ENCODE results near the gene BBC3. TPM values are rescaled to one million over a fixed set of nuclear protein-coding genes. Genes with fewer than 3 reads are reported as not detected.
A peak's percentile ranks its signal among the peaks of the same experiment; 100 is the strongest.

The BBC3 gene
- total and polyA plus RNA-seq, 2 experiments from 2014 or later, result 9.9 to 14.7 TPM

DNA sequence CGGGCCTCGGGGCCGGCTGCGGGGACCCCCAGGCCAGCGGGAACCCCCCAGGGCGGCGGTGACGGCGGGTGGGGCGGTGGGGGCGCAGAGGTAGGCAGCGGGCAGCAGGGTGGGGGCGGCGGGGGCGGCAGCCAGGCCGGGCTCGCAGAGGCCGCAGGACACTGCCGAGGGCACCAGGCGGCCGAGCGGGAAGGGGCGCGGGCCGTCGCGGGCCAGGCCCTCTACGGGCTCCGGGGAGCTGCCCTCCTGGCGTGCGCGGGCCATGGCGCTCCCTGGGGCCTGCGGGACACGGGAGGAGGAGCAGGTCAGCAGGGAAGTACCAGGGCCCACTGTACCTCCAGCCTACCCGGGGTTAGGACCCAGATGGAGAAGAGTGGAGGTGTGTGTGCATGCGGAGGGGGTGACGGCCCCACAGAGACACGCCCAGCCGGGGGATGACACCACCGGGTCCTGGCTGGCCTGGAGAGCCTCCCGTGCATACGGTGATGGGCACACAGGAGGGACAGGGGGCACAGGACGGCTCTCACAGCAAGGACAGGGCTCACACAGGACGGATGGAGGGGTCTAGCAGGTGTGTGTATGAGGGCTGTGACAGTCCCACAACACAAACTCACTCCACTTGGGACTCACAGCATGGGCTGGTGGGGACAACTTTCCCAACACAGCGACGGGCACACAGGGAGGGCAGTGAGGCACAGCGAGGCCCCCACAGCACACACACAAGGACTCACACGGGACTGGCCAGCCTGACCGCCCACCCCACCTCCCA lies 2.6 kb downstream of the BBC3 start:
- peak; percentile 76 for DNase-seq (ENCODE audit: low spot score)
- Histone ChIP-seq H3K4me3 (peak overlapping the region; percentile 30), H3K9me2 (replicated peaks; ENCODE audit: insufficient read depth) (no peaks in the 10 kb centered on the region), H3K9me3 (ENCODE audit: low read depth) (no peaks in the 10 kb centered on the region), H3K27me3 (no peaks in the 10 kb centered on the region), H3K27ac (peak overlapping the region; percentile 99), H3K4me1 (ENCODE audit: insufficient read depth) (peaks cover 38% of the 10 kb centered on the region), H3K4me2 (peak overlapping the region; percentile 98), H3K36me3 (replicated peaks; ENCODE audit: insufficient read depth, low read depth) (no peaks in the 10 kb centered on the region), H3K79me2 (peaks cover 40% of the 10 kb centered on the region), H4K20me1 (ENCODE audit: insufficient read depth, poor library complexity, severe bottlenecking) (peaks cover 2% of the 10 kb centered on the region), H2AFZ (no peak overlapping the region)
- TF ChIP-seq EZH2phosphoT487 (IDR thresholded peaks at IDR 0.05; ENCODE audit: low read depth, severe bottlenecking, unreplicated experiment) (no peak), CTCF (IDR thresholded peaks at IDR 0.05; ENCODE audit: poor library complexity) (no peak), EZH2 (IDR thresholded peaks at IDR 0.05; ENCODE audit: borderline replicate concordance) (no peak)
- WGBS (ENCODE audit: low lambda C conversion rate, missing lambda C conversion rate), result 14% methylated on average over 13 of the region's 50 CpGs

DNA sequence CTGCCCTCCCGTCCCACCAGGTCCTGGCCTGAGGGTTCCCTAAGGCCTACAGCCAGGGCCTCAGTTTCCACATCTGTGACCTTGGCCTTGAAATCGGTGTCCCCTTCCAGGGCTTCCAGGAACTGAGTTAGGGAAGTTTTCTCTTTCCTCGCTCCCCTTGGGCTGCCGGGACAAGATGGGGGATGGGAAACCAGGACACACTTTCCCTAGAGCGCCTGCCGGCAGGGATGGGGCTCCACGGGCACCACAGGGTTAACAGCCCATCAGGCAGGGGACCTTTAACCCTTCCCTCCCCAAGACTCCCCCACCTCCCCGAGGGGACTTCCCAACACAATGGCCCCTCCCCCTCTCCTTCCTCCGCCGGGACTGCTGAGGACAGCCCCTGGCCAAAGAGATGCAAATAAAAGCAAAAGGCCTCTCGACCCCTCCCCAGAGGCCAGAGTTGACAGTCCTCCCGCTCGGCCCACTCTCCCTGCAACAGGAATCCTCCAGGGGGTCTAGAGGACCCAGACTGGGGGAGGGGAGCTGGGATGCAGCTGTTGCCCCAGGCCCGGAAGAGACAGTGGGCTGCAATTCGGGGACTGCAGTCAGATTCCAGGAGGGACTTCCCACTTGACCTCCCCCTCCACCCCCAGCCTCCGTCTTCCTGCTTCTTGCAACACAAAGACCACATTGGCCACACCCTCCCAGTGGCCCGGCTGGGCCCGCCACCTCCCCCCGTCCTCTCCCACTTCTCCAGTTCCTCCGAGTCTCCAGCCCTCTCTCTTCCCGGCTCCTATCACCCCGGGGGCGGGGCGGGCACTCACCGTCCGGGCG lies 3.4 kb downstream of the BBC3 start:
- Histone ChIP-seq H2AFZ (no peak overlapping the region), H3K79me2 (peaks cover 41% of the 10 kb centered on the region), H3K4me1 (ENCODE audit: insufficient read depth) (peaks cover 37% of the 10 kb centered on the region), H3K4me2 (peak overlapping the region; percentile 98), H3K9me3 (ENCODE audit: low read depth) (no peaks in the 10 kb centered on the region), H3K9me2 (replicated peaks; ENCODE audit: insufficient read depth) (no peaks in the 10 kb centered on the region), H4K20me1 (ENCODE audit: insufficient read depth, poor library complexity, severe bottlenecking) (peaks cover 2% of the 10 kb centered on the region), H3K36me3 (replicated peaks; ENCODE audit: insufficient read depth, low read depth) (no peaks in the 10 kb centered on the region), H3K4me3 (peak overlapping the region; percentile 30), H3K27me3 (no peaks in the 10 kb centered on the region), H3K27ac (peak overlapping the region; percentile 99)
- 7% methylated on average over 15 of the region's 27 CpGs for WGBS (ENCODE audit: low lambda C conversion rate, missing lambda C conversion rate)
- TF ChIP-seq EZH2 (IDR thresholded peaks at IDR 0.05; ENCODE audit: borderline replicate concordance) (no peak), EZH2phosphoT487 (IDR thresholded peaks at IDR 0.05; ENCODE audit: low read depth, severe bottlenecking, unreplicated experiment) (no peak), CTCF (IDR thresholded peaks at IDR 0.05; ENCODE audit: poor library complexity) (no peak)
- DNase-seq (ENCODE audit: low spot score), result peak; percentile 92

DNA sequence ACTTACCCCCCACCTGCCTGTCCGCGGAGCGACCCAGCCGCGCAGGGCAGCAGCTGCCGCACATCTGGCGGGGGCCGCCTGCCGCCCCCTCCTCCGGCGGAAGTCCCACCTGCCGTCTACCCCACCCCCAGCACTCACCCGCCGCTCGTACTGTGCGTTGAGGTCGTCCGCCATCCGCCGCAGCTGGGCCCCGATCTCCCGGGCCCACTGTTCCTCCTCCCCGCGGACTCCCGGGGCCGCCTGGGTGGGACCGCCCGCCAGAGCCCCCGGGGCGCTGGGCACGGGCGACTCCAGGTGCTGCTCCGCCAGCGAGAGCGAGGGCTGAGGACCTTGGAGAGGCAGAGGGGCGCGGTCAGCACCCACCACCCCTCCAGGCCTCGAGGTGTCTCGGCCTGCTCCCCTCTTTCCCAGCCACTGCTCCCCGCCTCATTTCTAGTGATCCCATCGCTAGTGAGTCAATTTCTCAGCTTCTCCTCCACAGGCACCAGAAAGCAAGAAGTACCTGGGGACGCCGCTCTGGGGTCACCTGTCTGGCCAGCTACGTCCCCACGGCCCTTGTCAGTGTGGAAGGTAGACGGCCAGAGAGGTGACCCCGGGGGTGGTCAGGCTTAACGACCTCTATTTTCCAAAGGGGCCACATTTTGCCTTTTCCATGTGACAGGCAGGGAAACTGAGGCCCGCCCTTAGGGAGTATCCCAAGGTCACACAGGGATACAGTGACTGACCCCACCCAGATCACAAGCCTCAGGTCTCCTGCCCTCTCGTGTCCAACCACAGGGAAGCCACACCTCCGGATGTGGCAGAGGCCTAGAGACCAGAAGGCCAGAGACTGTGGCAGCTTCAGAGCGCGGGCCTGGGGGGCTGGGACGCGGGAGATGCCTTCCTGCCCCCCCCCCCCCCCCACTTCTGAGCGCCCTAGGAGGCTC lies 4.3 kb downstream of the BBC3 start:
- Histone ChIP-seq H3K9me2 (replicated peaks; ENCODE audit: insufficient read depth) (no peaks in the 10 kb centered on the region), H4K20me1 (ENCODE audit: insufficient read depth, poor library complexity, severe bottlenecking) (peaks cover 2% of the 10 kb centered on the region), H3K27ac (peak overlapping the region; percentile 99), H3K9me3 (ENCODE audit: low read depth) (no peaks in the 10 kb centered on the region), H3K4me2 (peak overlapping the region; percentile 98), H3K4me1 (ENCODE audit: insufficient read depth) (peaks cover 28% of the 10 kb centered on the region), H3K36me3 (replicated peaks; ENCODE audit: insufficient read depth, low read depth) (no peaks in the 10 kb centered on the region), H2AFZ (no peak overlapping the region), H3K27me3 (no peaks in the 10 kb centered on the region), H3K79me2 (peaks cover 41% of the 10 kb centered on the region), H3K4me3 (peak overlapping the region; percentile 23)
- TF ChIP-seq EZH2phosphoT487 (IDR thresholded peaks at IDR 0.05; ENCODE audit: low read depth, severe bottlenecking, unreplicated experiment) (no peak), CTCF (IDR thresholded peaks at IDR 0.05; ENCODE audit: poor library complexity) (no peak)
- peak; percentile 79 for DNase-seq (ENCODE audit: low spot score)
- WGBS (ENCODE audit: low lambda C conversion rate, missing lambda C conversion rate), result 19% methylated on average over 24 of the region's 56 CpGs

Data from hepatocyte (in vitro differentiated cells).